Left hindlimb (tissue), 1 donor: Measurements from ENCODE around the gene PLOD1.

Experiments used
- DNase-seq: peaks from one replicate; pipeline ENCODE4 v3.0.0-alpha.2; 2018

Gene PLOD1

GRCh38 chr1:11979851-11980675 lies 45.5 kb downstream of the PLOD1 start, which contains the start of gene MFN2:
Gene MFN2, plus strand, starts transcription at chr1:11980444. Its CDS starts 8,725 bp downstream, at chr1:11989169.
- DNase-seq: peak; percentile 97

GRCh38 chr1:11980676-11980972 lies 46.1 kb downstream of the PLOD1 start:
- DNase-seq: no peak

- DNase-seq: no peak
Measured at GRCh38 chr1:11981378-11982009, 47.0 kb downstream of the PLOD1 start.

GRCh38 chr1:11982010-11982392 lies 47.5 kb downstream of the PLOD1 start:
- no peak for DNase-seq

- DNase-seq: no peak
Measured at GRCh38 chr1:11984121-11984520, 49.6 kb downstream of the PLOD1 start.

- no peak for DNase-seq
Measured at GRCh38 chr1:11984576-11984975, 50.1 kb downstream of the PLOD1 start.

- DNase-seq: no peak
Measured at GRCh38 chr1:11985171-11985570, 50.7 kb downstream of the PLOD1 start.

GRCh38 chr1:11985851-11986250 lies 51.3 kb downstream of the PLOD1 start:
- DNase-seq: no peak

GRCh38 chr1:11989669-11990068 lies 55.2 kb downstream of the PLOD1 start:
- no peak for DNase-seq

- no peak for DNase-seq
Measured at GRCh38 chr1:11990303-11991032, 56.0 kb downstream of the PLOD1 start.

GRCh38 chr1:11991969-11992676 lies 57.6 kb downstream of the PLOD1 start:
- no peak for DNase-seq

- no peak for DNase-seq
Measured at GRCh38 chr1:11997081-11997850, 62.7 kb downstream of the PLOD1 start.

- no peak for DNase-seq
Measured at GRCh38 chr1:11998636-11999035, 64.1 kb downstream of the PLOD1 start.

GRCh38 chr1:11999236-11999635 lies 64.7 kb downstream of the PLOD1 start:
- DNase-seq: no peak

GRCh38 chr1:12001249-12001917 lies 66.9 kb downstream of the PLOD1 start:
- no peak for DNase-seq

GRCh38 chr1:12001996-12002493 lies 67.5 kb downstream of the PLOD1 start:
- no peak for DNase-seq

GRCh38 chr1:12003762-12004161 lies 69.2 kb downstream of the PLOD1 start:
- no peak for DNase-seq

- no peak for DNase-seq
Measured at GRCh38 chr1:12005488-12006166, 71.1 kb downstream of the PLOD1 start.

GRCh38 chr1:12006167-12006921 lies 71.8 kb downstream of the PLOD1 start:
- DNase-seq: no peak

GRCh38 chr1:12007204-12007603 lies 72.7 kb downstream of the PLOD1 start:
- DNase-seq: no peak
